Endometrium (tissue), 2 donors: ENCODE data around the gene PDXK.

Source experiments
- FAIRE-seq: peaks from 2 replicates; lab custom pipeline; 2012; peaks lifted over from hg19 to GRCh38; lab: Jason Lieb, UNC
- donor health status: control.
- donor health status: control.

The PDXK gene

GRCh38 chr21:43783098-43783700, 64.3 kb downstream of the PDXK start:
- FAIRE-seq = no peak

- FAIRE-seq = no peak
Measured at GRCh38 chr21:43785134-43785533, 66.2 kb downstream of the PDXK start.

DNA sequence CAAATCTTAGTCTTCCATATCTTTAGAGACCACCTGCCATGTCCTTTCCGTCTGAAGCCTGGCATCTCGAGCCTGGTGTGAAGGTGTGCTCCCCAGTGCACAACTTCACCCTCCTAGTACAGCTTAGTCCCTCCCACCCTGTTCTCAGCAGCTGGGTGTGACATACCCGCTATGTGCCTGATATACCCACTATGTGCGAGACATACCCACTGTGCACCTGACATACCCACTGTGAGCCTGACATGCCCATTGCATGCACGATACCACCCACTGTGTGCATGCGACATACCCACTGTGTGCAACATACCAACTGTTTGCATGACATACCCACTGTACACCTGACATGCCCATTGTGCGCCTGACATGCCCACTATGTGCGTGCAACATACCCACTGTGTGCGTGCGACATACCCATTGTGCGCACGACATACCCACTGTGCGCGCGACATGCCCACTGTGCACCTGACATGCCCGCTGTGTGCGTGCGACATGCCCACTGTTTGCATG, 67.4 kb downstream of the PDXK start:
- FAIRE-seq = no peak

GRCh38 chr21:43786807-43787440, 68.0 kb downstream of the PDXK start:
- no peak for FAIRE-seq

DNA sequence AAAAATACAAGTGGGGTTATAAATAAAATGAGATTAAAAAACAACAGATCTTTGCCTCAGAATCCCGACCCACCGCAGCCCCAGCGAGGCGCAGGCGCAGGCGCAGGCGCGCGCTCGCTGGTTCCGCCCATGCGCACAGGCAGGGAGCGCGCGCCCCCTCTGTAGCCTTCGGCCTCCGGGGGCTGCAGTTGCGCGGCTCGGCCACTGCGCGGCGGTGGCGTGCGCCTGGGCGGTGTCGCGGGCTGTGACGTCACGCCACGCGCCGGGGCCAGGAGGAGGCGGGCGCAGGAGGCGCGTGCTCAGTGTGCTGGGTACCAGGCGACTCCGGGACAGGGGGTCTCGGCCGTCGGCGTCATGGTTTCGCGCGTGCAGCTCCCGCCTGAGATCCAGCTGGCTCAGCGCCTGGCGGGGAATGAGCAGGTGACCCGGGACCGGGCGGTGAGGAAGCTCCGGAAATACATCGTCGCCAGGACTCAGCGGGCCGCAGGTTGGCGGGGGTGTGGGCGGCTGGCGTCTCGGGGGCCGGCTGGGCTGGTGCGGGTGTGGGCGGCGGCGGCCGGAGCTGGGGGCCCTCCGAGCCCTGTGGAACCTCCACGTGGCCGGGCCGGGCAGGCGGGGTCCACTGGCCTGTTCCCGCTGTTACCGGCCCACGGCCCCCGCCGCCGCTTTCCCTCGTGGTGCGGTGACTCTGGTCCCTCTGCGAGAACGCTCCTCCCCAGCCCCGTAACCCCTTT, 70.5 kb downstream of the PDXK start, which contains the start of gene RRP1:
Gene RRP1 (plus strand): TSS at position 302 of the 734 bp plus-strand sequence. CDS start 53 bp downstream, at position 355.
- FAIRE-seq = no peak

- FAIRE-seq = no peak
Measured at GRCh38 chr21:43790010-43790524, 71.1 kb downstream of the PDXK start.

DNA sequence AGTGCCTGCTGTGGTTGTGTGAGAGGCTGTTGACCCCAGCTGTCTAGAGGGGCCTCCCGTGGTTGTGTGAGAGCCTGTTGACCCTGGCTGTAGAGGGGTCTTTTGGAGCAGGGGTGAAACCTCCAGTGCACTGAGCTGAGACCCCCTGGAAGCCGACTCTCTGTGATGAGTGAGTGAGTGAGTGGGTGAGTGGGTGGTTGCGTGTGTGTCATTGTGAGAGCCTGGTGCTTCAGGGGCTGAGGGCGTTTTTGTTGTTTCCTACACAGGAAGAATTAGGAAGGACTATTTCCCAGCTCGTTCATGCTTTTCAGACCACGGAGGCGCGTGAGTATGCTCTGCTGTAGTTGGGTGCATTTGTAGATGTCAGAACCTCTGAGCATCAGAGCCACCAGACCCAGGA, 73.5 kb downstream of the PDXK start:
- no peak for FAIRE-seq

DNA sequence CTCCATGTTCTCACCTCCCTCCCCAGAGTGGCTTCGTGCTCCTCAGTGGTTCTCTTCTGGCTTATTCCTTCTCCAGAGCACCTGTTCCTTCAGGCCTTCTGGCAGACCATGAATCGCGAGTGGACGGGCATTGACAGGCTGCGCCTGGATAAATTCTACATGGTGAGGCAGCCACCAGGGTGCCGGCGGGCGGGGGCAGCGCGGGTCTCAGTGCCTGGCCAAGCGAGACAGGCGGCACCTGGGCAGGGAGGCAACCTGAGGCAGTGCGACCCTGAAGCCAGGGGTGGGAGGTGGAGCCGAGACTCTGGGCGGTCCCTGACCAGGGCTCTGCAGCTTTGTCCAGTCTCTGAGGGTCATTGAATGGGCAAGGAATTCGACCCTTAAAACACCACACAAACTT, 74.3 kb downstream of the PDXK start:
- FAIRE-seq = no peak

DNA sequence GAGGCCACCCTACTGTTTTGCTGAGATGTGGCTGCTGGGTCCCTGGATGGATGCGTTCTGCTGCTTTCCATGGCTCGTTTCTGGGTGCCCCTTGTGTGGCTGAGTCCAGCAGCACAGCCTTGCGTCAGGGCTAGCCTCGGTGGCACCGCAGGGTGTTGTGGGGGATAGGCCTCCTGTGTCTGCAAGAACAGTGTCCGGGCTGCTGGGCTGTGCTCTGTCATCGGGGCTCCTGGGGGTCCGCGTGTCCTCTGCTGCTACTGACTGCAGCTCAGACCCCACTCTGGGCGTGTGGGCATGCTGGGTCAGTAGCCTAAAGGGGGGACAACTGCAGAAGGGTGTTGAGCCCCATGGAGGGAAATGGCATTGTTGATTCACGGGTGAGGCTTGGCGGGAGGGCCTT, 75.4 kb downstream of the PDXK start:
- no peak for FAIRE-seq

DNA sequence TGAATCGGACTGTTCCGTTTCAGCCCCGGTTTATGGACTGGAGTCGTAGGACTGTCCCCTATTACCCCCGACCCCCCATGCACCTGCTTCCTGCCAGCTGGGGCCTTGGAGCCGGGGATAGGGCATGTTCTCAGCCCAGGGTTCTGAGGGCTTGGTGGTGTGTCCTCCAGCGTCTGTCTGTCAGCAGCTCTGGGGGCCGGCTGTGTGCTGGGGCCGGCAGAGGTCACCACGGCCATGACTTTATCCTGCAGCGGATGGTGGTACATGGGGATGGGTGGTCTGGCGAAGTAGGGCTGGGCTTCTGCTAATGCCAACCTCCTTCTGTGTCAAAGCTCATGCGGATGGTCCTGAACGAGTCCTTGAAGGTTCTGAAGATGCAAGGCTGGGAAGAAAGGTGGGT, 75.9 kb downstream of the PDXK start:
- no peak for FAIRE-seq

GRCh38 chr21:43797415-43797814, 78.5 kb downstream of the PDXK start:
- no peak for FAIRE-seq

- no peak for FAIRE-seq
Measured at GRCh38 chr21:43797925-43798715, 79.2 kb downstream of the PDXK start.

DNA sequence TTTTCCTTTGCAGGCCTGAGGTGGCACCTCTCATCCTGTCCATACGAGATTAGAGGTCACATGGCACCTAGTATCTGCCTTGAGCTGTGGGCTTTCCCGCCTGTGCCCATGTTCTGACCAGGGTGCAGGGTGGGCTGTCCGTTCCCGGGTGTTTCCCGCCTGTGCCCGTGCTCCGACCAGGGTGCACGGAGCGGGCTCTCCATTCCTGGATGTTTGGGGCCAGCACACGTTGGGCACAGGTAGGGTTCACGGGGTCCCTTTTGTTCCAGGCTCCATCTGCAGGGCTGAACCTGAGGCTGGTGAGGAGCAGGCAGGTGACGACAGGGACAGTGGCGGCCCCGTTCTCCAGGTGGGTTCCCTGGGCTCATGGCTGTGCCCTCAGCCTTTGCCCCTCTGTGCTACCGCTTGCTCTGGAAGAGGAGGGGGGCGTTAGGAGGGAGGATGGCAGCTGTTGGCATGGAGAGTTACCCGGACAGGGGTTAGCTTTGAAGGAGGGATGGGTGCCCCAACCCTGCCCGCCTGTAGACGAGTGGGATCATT, 80.4 kb downstream of the PDXK start:
- FAIRE-seq = no peak

- no peak for FAIRE-seq
Measured at GRCh38 chr21:43800124-43800523, 81.2 kb downstream of the PDXK start.

- no peak for FAIRE-seq
Measured at GRCh38 chr21:43800566-43800965, 81.6 kb downstream of the PDXK start.

- no peak for FAIRE-seq
Measured at GRCh38 chr21:43801006-43801783, 82.3 kb downstream of the PDXK start.

DNA sequence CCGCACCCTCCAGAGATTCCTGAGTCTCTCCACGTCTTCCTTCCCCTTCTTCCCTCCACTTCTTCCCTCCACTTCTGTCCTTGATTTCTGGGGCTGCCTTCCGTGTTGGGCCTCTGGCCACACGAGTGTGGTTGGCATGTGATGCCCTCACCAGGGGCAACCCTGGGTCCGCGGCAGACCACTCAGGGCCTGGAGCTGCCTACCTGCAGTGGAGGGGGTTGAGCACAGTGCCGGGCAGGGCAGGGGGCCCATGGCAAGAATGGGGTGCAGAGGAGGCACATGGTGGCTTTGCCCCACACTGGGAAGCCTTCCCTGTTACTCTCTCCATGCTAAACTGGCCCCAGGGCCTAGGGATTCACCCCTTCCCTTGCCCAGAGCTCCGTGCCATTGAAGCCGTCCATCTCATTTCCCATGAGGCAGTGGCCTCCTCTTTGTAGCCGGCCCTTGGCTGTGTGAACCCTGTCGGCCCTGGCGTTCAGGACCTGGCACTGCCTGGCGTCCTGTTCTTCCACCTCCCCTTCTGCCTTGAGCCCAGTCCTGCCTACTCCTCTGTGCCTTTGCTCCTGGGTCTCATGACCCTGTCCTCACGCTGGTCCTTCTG, 83.9 kb downstream of the PDXK start:
- FAIRE-seq = no peak

GRCh38 chr21:43803558-43804300, 84.8 kb downstream of the PDXK start:
- FAIRE-seq = no peak

GRCh38 chr21:43805275-43805800, 86.4 kb downstream of the PDXK start:
- no peak for FAIRE-seq
